Fibroblast of peridontal ligament (primary cell): ENCODE data around the gene CADM3.

Experiments used
- DNase-seq: peaks from one replicate; pipeline ENCODE4 v3.0.0-alpha.2; 2010; ENCODE audit errors: extremely low read depth

Gene CADM3

GRCh38 chr1:159171254-159171687 is at the start of gene CADM3:
TSS of gene CADM3 (plus strand) at chr1:159171615. CDS start at chr1:159171766, 151 bp downstream.
- no peak for DNase-seq

- peak; percentile 43 for DNase-seq
Measured at GRCh38 chr1:159122005-159122621, 49.3 kb upstream of the CADM3 start.

GRCh38 chr1:159123587-159123986 is 47.8 kb upstream of the CADM3 start:
- DNase-seq: no peak

DNA sequence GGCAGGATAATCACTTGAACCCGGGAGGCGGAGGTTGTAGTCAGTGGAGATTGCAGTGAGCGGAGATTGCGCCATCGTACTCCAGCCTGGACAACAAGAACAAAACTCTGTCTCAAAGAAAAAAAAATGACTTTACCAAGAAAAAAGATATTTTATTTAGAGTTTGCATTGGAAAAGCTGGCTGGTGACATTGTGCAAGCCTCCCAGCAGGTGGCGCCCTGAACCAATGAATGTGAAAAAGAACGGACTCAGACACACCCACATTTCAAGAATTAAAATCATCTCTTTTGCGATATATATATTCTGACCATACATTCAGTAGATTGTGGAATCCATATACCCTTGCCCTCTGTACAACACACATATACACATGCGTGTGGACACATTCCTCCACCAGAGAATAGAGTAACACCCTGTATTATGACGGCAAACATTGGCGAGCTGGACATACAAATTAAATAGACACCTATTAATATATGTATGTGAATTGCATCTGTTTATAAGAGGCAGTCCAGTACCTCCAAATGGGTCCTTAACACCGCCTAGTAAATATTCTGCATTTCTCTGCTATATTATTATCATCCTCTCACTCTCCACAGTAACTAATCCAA is 39.0 kb upstream of the CADM3 start:
- peak; percentile 72 for DNase-seq

DNA sequence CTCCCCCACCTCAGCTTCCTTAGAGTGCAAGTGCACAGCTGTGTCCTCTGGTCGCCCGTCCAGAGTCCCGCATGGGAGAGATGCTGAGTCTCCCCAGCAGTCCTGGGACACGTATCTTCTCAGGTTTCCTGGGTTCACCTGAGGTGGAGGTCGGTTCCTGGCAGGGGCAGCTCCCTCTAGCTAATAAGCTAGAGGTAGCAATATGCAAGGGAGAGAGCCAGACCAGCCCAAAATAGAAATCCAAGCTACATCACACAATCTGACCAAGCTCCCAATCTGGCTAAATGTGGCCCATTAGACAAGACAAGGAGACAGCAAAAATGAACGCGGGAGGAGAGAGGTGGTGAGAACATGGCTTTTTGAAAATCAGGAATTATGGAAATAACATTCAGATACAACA is 30.9 kb upstream of the CADM3 start:
- no peak for DNase-seq

DNA sequence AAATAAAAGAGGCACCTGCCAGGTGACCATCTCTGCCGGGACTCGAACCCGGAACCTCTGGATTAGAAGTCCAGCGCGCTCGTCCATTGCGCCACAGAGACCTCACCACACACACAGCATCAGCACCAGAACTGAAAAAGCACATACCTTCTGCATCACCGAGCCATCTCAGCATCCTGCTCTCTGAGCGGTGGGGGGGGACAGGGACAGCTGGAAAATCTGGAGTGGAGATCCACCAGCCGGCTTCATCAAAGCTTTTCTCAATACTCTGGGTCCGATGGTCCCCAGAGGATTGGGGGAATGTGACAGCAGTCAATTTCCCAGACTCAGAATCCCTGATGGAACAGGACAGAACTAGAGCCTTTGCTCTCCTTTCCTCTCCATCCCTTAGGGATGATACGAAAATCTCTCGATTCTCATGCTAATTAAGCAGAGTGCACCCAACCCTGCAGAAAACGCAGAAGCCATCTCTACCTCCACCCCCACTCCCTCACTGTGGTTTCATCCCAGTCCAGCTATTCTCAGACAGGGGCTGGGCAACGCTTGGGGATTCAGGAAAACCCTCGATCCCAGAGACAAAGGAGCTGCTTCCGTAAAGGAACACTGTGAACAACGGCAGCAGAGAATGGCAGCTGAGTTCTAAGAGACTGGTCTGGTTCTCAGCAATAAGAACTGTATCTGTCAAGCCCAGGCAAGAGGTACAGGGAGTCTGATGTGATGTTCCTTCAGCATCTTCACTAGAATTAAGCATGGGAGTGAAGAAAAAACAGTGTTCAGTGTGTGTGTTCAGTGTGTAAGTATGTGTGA is 29.6 kb upstream of the CADM3 start:
- DNase-seq: peak; percentile 42

GRCh38 chr1:159142391-159142663 is 29.1 kb upstream of the CADM3 start:
- DNase-seq: no peak

DNA sequence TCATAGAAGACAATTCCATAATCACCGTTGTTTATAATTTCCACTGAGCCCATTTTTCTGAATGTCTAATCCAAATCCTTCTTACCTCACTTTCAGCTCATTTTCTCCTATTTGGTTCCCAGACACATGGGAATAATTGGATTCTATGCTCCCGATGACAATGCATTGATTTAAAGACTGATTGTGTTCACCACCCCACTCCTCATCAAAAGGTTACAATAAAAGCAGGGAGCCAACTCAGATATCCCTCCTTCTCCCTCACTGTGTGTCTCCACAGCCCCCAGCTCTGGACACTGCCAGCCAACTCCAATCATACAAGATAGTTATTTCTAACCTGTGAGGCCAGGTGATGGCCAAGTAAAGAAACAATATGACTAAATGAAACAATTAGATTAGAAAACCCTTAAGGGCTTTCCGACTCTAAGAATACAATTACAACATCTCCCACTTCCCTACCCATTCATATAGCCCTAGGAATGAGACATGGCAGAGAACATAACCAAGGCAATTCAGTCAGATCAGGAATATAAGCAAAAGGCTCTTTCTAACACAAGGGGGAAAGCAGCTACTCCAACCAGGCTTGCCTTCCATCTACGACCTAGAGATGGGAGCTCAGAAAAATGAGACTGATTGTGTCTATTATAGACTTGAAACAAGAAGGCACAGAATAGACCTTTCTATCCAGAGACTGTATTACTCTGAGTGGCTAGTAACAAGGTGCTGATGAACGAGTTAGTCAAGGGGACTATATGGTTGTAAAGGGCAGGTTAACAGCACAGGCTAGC is 28.5 kb upstream of the CADM3 start:
- no peak for DNase-seq

- no peak for DNase-seq
Measured at GRCh38 chr1:159144571-159144970, 26.8 kb upstream of the CADM3 start.

DNA sequence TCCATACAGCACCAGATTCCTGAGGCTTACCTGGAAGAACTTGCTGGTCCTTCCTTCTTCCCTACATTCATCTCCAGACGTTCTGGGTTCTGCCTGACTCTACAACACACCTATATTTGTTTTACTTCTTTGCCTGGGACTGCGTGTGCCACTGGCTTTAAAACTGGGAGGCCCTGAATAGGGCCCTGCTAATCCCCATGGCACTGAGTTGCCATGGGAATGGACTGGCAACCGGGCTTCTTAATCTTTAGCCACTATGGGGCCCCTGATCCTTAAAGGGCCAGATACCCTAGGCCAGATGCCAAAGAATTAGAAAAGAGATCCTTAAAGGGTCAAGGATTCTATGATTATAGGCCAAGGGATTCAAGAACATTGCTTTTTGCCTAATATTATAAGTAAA is 24.4 kb upstream of the CADM3 start:
- no peak for DNase-seq

DNA sequence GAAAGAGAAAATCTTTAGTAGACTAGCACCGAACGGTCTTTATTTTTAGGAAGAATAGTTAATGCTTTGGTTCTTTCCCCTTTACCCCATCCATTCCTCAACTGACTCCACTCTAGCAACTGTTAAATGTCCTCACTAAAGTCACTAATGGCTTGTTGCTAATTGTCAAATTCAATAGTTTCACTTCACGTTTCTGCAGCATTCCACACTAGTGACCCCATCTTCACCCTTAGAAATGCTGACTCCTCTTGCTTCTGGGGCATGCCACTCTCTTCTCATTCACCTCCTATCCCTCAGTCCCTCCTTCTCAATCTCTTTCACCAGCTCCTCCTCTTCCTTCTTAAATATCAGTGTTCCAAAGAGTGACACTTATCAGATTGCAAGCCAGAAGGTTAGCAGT is 19.4 kb upstream of the CADM3 start:
- no peak for DNase-seq

- DNase-seq: peak; percentile 87
Measured at GRCh38 chr1:159161001-159161718, 10.3 kb upstream of the CADM3 start.

GRCh38 chr1:159161719-159162026 is 9.7 kb upstream of the CADM3 start:
- no peak for DNase-seq

DNA sequence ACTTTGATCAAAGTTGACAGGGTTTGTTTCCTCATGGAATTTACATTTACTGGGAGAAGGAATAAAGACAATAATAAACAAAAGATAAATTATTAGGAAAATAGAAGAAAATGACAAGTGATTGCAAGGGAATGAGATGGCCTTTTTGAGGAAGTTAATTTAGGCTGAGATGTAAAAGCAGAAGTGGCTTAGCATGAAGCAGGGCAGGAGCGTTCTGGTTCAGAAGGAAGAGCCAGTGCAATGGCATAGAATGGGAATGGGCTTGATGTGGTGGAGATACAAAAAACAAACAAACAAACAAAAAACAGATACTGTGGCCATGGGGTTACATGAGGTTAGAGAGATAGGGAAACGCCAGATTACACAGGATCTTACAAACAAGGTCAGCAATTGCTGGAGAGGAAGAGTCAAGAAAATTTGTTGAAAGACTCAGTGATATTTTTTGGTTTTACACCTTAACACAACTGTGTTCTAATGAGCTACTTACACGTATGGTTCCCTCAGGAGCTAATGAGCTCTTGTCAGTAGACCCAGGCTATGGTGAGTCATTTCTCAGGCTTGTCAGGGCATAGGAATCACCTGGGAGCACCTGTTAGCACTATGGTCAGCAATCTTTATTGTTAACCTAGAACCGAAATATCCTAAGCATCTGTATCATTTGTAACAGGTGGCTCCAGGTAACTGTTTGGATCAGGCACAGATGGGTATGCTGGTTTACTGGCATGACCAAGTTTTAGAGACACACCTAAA is 8.7 kb upstream of the CADM3 start:
- DNase-seq: no peak

- DNase-seq: no peak
Measured at GRCh38 chr1:159163614-159164228, 7.7 kb upstream of the CADM3 start.

DNA sequence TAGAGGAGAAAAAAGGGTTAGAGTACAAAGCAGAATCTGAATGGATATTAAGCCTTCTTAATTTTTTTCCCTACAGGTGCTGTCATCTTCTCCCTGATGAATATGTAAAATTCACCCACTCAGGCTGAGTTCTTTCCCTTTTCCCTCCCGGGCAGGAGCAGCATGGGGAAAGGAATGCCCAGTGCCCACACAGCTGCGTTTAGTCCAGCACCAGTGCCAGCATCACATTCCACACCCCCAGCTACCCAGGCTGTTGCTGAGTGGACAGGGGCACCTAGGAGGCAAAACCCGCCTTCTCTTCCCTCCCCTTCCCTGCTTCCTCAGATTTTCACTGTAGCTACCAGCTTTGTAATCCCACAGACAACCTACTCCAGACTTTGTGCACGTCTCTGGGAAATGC is 3.4 kb upstream of the CADM3 start:
- DNase-seq: no peak

DNA sequence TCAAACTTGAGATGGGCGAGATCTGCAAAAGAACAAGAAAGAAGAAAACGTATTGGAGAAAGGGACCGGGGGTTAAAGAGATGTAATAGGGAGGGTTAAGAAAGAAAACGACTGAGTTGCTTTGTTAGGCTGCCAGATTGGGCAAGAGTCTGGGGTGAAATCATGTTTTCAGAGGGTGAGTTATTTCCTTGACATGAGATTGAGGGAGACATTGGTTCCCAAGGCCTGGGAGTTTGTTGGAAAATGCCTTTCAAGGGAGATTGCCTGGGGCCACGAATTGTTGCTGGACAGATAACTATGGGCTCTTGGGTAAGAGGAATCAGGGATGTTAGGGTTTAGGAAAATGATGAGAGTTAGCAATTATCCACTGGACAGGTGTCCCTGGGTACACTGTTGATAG is 776 bp upstream of the CADM3 start:
- no peak for DNase-seq

DNA sequence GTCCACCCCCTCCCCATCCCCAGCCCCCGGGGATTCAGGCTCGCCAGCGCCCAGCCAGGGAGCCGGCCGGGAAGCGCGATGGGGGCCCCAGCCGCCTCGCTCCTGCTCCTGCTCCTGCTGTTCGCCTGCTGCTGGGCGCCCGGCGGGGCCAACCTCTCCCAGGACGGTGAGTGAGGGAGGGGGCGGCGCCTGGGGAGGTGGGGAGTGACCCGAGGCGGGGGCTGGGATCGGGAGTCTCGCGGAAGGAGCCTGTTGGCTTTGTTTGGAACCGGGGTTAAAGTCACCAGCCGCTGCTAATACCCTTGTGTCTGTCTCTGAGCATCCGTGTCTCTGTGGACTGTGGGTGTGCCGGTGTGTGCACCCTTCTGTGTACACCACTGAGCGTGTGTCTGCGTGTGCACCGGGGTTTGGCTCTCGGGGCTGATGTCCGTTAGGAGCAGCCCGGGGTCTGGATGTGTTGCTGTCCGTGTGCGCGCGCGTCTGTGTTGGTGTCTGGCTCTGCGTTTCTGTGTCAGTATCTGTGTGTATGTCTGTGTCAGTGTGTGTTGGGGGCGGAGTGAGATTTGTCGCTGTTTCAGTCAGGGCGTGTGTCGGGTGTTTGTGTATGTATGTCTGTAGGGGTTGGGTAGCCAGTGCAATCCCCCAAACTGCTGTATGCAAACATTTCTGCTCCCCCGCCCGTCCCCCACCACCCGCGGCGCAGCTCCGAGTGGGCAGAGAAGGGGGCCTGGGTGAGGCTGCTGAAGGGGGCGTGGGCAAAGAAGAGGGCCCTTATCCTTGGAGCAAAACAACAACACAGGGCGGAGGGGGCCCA is 480 bp downstream of the CADM3 start:
- no peak for DNase-seq

DNA sequence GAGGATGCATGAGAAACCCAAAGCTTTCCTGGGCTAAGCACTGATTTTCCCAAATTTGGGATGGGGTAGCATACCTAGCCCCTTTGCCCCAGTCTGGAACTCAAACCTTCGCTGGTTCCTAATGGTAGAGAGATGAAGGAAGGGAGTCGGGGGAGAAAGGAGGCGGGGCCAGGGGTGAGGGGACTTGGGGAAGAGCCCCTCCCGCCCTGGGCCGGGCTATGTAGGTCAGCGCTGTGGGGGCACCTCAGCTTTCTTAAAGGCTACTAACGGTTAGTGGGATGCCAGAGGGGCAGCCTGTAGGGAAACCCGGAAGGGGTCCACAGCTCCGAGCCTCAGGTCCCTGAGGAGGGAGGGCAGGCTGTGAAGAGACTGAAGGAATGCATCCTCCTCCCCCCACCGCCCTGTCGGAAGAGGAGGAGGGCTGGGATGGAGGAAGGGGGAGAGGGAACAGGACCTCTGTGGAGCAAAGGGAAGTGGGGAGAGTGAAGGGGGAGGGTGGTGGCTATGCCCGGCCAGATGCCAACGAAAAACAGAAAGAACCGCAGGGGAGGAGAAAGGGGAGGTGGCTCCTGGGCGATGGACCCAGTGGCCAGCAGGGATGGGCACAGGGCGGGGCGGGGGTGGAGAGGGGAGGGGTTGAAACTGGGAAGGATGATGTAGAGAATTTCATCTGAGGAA is 1.3 kb downstream of the CADM3 start:
- DNase-seq: no peak
